Activated CD4-positive, CD25-positive, alpha-beta regulatory T cell treated with anti-CD3 and anti-CD28 coated beads, Interleukin-2, amount 50 U/mL, for 16 hours (primary cell): ENCODE results near the gene JAGN1.
"Not testable (repeated sequence)": the region's sequence is repeated elsewhere in the genome, so short reads cannot be mapped to it uniquely, and the experiment has no call there.

ENCODE experiments used
- DNase-seq: peaks from one replicate; pipeline ENCODE4 v3.0.0-alpha.2; 2020; ENCODE audit warnings: low read depth, low spot score

Gene JAGN1

DNA sequence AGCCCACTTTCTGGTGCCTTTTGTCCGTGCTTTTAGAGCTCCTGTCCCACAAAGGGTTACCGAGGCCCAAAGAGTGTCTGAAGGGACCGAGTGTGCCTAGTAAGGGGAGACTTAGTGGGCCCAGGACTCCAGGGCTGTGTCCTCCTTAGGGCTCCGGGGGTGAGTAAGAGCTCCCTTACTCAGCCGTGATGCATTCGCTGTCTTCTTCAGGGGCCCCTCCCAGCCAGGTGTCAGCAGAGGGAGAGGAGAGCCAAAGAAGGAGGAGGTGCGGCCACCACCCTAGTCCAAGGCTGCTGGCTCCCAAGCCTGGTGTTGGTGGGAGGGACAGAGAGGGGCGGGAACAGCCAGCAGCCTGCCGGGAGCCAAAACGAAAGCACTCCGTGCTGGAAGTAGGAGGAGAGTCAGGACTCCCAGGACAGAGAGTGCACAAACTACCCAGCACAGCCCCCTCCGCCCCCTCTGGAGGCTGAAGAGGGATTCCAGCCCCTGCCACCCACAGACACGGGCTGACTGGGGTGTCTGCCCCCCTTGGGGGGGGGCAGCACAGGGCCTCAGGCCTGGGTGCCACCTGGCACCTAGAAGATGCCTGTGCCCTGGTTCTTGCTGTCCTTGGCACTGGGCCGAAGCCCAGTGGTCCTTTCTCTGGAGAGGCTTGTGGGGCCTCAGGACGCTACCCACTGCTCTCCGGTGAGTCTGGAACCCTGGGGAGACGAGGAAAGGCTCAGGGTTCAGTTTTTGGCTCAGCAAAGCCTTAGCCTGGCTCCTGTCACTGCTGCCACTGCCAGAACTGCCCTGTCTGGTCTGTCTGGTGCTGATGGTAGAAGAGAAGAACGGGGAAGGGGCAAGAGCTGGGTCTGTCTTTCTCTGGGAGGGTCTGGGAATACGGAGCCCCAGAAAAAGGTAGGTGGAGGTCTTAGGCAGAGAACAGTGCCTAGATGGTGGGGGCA, 26.6 kb downstream of the JAGN1 start, which contains the start of gene IL17RC:
Gene IL17RC, plus strand, starts transcription at position 365 of the 947 bp plus-strand sequence. Its CDS starts 218 bp downstream, at position 583.
- no peak for DNase-seq

DNA sequence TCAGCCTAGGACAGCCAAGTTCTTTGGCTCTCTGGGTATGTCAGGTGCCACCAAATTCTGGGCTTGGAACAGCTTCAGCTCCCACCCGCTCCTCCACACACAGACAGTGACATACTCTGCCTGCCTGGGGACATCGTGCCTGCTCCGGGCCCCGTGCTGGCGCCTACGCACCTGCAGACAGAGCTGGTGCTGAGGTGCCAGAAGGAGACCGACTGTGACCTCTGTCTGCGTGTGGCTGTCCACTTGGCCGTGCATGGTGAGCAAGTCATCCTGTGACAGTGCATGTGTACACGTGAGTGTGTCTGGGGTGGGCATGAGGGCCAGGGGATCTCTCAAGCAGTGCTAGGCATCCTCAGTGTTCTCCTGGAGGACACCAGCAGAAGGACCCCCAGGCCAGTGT, 27.4 kb downstream of the JAGN1 start:
- DNase-seq: no peak

DNA sequence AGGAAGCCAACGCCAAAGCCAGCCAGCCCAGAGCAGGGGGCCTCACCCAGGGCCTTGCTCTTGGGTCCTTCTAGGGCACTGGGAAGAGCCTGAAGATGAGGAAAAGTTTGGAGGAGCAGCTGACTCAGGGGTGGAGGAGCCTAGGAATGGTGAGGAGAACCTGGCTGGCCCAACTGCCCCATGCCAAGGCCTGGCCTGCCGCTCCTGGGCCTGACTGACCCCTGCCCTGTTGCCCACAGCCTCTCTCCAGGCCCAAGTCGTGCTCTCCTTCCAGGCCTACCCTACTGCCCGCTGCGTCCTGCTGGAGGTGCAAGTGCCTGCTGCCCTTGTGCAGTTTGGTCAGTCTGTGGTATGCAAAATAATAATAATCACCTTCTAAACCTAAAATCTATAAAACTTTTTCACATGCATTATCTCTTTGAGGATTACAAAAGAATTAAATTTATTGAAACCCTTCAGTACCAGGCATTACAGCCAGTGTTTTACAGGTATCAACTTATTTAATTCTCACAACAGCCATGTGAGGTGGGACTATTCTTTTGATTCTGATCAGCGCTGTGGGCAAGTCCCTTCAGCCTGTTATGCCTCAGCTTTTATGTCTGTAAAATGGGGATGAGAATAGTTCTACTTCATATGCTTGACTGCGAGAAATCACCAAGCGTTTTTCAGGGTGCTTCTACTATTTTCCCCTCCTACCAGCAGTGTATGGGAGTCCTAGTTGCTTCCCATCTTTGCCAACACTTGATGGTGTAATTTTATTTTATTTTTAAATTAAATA, 28.0 kb downstream of the JAGN1 start:
- DNase-seq: no peak

DNA sequence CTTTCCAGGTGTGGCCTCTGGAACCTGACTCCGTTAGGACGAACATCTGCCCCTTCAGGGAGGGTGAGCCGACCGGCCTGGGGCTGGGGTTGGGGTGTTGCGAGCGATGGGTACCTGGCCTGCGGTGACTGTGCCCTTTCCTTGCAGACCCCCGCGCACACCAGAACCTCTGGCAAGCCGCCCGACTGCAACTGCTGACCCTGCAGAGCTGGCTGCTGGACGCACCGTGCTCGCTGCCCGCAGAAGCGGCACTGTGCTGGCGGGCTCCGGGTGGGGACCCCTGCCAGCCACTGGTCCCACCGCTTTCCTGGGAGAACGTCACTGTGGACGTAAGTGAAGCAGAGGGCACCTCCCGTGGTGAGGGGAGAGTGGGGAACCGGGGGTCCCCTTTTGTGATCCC, 37.7 kb downstream of the JAGN1 start:
- no peak for DNase-seq

DNA sequence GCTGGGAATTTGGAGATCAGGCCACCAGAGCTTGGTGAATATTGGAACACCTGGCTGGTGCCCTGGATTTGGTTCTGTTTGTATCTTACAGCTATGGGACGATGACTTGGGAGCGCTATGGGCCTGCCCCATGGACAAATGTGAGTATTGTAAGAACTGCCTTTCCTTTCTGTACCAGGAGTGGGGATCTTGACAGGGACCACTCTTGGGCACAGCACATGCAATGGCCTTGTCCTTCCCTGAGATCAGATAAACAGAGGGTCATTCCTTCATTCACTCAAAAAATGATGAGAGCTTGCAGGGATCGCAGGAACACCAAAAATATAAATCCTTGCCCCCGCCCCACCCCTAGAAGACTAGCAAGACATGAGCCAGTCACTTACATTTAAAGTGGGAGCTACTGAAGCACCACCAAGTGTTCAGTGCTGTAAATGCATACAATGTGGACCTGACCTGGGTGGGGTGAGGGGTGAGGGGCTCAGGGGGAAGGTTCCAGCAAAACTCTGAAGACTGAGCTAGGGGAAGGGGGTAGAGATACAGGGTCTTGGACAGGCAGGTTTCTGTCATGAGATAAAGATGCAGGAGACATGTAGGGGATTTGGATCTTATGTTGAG, 40.5 kb downstream of the JAGN1 start:
- no peak for DNase-seq

DNA sequence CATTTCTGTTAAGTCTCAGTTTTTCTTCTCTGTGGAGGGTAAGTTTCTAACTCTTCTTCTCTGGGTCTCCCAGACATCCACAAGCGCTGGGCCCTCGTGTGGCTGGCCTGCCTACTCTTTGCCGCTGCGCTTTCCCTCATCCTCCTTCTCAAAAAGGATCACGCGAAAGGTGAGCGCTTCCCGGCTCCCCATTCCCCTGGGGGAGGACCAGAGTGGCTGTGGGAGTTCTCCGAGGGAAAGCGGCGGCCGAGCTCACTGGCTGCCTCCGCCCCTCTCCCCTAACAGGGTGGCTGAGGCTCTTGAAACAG, 42.1 kb downstream of the JAGN1 start:
- DNase-seq: no peak

DNA sequence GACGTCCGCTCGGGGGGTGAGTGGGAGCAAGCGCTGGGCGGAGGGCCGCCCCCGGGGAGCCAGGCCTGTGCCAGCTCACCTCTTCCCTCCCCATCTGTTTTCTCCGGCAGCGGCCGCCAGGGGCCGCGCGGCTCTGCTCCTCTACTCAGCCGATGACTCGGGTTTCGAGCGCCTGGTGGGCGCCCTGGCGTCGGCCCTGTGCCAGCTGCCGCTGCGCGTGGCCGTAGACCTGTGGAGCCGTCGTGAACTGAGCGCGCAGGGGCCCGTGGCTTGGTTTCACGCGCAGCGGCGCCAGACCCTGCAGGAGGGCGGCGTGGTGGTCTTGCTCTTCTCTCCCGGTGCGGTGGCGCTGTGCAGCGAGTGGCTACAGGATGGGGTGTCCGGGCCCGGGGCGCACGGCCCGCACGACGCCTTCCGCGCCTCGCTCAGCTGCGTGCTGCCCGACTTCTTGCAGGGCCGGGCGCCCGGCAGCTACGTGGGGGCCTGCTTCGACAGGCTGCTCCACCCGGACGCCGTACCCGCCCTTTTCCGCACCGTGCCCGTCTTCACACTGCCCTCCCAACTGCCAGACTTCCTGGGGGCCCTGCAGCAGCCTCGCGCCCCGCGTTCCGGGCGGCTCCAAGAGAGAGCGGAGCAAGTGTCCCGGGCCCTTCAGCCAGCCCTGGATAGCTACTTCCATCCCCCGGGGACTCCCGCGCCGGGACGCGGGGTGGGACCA, 42.6 kb downstream of the JAGN1 start:
- DNase-seq: peak; percentile 77

DNA sequence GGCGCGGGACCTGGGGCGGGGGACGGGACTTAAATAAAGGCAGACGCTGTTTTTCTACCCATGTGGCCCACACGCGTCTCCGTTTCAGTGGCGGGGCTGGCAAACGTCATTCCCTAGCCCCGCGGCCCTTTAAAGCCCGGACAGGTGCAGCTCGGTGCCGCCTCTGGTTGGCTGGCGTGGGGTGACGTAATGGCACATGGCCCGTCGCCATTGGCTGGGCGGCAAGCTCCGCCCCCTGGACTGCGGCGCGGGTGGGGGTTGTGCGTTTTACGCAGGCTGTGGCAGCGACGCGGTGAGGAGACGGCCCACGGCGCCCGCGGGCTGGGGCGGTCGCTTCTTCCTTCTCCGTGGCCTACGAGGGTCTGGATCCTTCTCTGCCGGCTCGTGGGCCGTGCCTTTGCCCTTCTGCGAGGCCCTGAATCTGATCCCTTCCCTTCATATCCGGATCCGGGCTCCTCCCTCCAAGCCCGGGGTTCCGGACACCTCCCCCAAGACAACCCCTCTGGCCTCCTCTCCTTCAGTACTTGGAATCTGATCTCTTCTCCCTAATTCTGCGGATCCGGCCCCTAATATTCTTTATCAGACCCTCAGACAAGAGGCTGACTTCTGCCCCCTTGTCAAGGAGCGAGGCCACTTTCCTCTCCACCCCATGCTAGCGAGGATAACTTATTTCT, 43.3 kb downstream of the JAGN1 start, which contains the start of gene CRELD1:
Gene CRELD1, plus strand, starts transcription at position 274 of the 674 bp plus-strand sequence. CDS start 605 bp downstream, outside the sequence.
- peak; percentile 91 for DNase-seq

DNA sequence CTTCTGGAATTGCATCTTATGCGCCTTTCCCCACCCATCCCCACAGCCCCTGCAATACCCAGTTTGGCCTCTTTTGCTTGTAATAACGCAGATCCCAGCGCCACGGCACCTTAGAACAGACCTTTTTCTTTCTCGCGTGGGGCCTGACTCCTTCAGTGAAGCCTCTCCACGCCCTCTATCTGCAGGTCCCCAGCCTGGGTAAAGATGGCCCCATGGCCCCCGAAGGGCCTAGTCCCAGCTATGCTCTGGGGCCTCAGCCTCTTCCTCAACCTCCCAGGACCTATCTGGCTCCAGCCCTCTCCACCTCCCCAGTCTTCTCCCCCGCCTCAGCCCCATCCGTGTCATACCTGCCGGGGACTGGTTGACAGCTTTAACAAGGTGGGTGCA, 43.8 kb downstream of the JAGN1 start:
- DNase-seq: no peak

DNA sequence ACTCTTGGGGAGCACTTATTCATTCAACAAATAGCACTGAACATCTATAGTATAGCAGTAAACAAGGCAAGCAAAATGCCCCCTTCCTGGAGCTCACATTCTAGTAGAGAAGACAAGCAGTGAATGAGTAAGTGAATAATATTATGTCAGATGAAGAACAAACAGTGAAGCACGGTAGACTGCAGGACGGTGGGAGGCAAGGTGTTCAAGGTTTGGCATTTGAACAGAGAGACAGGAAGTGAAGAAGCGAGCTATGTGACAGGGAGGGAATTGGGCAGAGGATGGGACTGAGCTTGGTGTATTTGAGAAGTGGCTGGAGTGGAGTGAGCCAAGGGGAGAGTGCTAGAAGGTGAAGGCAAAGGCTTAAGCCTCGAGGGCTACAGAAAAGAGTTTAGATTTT, 44.6 kb downstream of the JAGN1 start:
- DNase-seq: no peak

DNA sequence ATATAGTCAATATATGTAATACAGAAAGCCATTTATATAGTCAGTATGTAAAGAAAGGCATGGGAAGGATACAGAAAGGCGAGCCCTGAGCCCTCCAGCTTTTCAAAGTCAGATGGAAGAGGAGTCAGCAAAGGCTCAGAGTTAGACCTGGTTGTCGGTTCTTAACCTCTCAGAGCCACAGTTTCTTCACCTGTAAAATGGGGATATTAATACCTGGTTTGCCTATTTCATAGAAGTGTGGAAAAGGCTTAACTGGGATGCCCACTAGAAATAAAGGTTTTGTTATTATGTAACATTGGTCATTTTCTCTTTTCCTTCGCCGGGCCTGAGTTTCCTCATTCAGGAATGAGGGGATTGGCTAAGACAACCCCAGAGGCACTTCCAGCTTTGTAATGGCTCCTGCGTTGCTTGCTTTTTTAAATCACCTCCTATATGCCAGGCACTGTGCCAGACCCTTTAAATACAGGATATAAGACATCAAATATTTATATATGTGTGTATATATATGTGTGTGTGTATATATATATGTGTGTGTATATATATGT, 45.6 kb downstream of the JAGN1 start:
- DNase-seq: no peak

DNA sequence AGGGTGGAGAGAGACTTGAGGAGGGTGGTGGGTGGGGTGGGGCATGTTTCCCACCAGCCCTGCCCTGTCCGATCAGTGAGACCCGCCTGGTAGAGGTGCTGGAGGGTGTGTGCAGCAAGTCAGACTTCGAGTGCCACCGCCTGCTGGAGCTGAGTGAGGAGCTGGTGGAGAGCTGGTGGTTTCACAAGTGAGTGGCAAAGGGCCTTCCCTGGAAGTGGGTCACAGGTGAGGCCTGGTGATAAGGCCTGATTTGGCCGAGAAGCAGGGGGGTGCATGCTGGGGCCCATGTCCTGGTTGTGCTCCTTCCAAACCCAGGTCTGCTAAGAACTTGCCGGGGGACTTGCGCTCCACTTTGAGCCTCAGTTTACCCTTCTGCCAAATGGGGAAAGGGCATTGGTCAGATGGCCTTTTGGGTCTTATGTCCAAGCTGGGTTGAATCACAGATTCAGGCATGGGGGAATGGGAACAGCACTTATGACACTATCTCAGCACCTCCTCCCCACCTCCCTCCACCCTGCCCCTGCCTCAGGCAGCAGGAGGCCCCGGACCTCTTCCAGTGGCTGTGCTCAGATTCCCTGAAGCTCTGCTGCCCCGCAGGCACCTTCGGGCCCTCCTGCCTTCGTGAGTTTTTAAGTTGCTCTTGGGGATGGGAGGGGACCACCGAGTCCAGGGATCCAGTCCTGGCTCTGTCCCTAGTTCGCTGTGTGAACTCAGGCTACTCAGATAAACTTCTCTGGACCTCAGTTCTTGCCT, 47.3 kb downstream of the JAGN1 start:
- no peak for DNase-seq

DNA sequence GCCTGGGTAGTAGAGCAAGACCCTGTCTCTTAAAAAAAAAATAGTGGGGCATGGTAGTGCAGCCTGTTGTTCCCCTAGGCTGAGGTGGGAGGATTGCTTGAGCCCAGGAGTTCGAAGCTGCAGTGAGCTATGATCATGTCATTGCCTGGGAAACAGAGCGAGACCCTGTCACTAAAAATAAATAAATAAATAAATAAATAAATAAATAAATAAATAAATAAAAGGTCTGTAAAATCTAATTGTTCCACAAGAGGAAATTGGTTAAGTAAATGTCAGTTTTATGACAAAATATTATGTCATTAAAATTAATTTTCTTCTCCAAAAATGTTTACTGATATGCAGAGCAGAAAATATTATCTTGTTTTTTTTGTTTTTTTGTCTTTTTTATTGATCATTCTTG, 48.6 kb downstream of the JAGN1 start:
- DNase-seq: no peak

DNA sequence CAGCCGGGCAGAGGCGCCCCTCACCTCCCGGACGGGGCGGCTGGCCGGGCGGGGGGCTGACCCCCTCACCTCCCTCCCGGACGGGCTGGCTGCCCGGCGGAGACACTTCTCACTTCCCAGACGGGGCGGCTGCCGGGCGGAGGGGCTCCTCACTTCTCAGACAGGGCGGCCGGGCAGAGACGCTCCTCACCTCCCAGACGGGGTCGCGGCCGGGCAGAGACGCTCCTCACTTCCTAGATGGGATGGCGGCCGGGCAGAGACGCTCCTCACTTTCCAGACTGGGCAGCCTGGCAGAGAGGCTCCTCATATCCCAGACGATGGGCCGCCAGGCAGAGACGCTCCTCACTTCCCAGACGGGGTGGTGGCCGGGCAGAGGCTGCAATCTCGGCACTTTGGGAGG, 49.5 kb downstream of the JAGN1 start:
- not testable (repeated sequence) for DNase-seq

DNA sequence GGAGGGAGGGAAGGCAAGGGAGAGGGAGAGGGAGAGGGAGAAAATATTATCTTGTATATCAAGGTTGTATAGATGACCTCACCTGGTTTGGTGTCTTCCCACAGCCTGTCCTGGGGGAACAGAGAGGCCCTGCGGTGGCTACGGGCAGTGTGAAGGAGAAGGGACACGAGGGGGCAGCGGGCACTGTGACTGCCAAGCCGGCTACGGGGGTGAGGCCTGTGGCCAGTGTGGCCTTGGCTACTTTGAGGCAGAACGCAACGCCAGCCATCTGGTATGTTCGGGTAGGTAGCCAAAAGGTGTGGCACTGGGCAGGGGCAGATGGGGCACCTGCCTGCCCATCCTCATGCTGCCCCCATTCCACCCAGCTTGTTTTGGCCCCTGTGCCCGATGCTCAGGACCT, 50.3 kb downstream of the JAGN1 start:
- DNase-seq: no peak

DNA sequence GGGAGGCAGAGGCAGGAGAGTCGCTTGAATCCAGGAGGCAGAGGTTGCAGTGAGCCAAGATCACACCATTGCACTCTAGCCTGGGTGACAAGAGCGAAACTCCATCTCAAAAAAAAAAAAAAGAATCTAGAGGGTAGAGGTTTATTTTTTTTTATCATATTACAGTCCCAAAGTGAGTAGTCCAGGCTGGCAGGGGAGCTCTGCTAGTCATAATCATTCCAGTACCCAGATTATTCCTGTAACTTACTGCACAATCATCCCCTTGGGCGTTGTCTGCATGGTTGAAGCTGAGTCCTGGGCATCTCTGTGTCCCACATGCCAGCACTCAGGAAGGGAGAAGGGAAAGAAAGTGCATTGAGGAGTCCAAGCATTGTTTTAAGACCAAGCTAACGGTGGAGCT, 51.8 kb downstream of the JAGN1 start:
- DNase-seq: no peak

DNA sequence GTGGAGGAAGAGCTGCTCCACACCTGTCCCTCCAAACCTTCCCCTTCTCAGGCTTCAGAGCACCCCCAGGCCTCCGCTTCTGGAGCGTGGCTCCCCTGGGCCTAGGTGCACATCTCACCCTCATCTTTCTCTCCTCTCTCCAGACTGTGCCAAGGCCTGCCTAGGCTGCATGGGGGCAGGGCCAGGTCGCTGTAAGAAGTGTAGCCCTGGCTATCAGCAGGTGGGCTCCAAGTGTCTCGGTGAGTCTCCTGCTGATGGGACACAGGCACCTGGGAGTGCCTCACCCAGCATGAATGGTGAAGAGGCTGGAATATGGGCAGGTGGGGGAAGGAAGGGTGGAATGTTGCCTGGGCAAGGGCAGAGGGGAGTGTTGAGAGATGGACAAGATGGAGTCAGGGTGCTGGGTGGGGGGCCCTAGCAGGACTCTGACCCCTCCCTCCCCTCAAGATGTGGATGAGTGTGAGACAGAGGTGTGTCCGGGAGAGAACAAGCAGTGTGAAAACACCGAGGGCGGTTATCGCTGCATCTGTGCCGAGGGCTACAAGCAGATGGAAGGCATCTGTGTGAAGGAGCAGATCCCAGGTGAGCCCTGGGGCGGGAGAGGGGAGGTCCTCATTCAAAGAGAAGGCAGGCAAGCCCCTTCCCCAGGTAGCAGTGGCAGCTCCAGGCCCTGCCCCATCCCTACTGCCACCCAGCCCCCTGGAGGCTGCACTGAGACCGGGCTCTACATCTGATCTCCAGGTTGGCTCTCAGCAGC, 52.7 kb downstream of the JAGN1 start:
- no peak for DNase-seq
